NCI-H82 treated with DMSO at 0.1 percent for 48 hours (cell line): Measurements from ENCODE around the gene TTC13.
A peak's percentile ranks its signal among the peaks of the same experiment; 100 is the strongest.

Source experiments
- DNase-seq: peaks from one replicate; lab custom pipeline; 2025; ENCODE audit not compliant: unreplicated experiment; lab: John Stamatoyannopoulos, UW

Gene TTC13

DNA sequence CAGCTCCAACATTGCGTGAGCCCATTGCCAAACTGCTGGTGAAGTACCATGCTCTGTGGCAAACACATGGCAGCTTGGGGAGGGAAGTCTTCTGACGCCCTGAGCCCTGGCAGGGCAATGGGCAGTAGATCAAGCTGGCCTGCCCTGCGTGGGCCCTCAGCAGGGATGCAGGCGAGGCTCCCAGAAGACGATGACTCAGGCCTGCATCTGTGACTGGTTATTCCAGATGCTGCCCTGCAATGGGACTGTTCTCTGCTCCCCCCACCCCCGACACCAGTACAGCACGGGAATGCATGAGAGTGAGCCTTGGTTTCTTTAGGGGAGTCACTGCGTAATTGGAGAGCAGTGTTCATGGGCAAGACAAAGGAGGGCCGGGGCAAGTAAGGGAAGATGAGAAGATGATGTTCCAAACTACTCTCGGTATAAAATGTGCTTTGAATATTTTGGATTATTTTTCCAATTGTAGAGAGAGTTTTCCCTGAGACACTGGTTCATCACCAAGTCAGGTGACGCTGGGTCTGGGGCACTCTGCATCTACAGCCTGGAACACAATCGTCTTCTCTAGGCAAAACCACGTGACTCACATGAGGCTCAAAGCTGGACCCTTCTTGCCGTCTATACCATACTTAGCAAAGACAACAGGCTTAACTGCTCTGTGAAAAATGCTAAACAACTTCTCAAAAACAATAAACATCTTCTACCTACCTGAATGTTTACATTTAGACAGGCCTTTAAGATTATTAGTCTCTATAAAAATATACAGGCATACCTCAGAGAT is 101.3 kb downstream of the TTC13 start:
- DNase-seq: no peak

DNA sequence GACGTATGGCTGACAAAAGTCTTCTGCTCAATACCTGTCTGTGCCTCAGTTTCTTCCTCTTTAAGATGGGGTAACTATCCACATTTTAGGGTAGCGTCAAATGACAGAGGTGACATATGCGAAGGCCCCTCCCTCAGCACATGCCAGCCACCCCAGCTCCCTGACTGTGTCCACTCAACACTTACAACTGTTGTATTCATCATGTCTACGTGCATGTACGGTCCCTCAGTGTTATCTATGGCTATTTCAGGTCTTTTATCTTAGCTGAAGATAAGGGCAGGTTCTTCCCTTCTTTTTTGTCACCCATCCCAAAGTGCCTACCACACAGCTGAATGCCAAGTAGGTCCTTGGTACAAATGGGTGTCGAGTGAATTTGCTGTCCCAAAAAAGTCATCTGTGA is 102.0 kb downstream of the TTC13 start:
- no peak for DNase-seq

DNA sequence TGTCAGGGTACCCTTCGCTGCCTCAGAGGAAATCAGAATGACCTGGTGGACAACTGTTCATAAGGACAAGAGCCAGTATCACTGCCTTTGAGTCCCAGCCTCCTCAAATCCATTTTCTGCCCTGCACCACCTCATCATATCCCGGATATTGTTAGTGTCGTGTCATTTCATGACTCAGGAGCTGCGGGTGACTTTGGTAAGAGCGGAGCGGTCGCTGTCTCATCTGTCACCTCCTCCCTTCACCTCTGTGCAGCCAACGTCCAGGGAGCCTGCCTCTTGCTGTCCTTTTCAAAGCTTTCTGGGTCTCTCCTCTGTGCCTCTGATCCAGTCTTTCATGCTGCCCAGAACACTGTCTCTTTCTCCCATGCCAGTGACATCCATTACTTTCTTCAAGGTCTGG is 103.3 kb downstream of the TTC13 start:
- DNase-seq: no peak

DNA sequence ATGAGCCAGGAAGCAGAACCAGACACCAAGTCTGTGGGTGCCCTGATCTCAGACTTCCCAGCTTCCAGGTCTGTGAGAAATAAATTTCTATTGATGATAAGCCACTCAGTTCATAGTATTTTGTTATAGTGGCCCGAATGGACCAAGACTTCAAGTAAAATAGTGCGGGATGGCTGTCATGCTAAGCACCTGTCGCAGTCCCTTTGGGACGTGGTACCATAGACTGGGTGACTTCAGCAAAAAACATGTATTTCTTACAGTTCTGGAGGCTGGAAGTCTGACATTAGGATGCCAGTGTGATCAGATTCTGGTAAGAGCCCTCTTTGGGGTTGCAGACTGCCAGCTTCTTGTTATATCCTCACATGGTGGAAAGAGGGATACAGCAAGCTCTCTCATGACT is 107.7 kb downstream of the TTC13 start:
- no peak for DNase-seq

DNA sequence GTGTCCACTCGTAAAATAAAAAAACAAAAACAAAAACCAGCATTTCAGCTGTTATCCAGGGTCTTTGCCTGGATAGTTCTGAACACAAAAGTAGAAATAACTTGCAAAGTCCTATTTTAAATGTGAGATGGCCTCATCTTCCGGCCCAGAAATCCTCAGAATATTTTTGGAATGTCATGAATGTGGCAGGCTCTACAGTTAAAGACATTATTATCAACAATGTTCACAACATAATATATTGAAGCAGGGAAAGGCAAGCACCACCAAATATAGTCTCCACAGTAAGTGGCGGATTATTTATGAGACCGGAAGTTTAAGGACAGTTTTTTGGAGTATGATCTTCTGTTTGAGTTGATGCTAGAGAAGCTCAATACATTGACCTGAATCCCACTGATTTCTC is 109.2 kb downstream of the TTC13 start:
- no peak for DNase-seq

DNA sequence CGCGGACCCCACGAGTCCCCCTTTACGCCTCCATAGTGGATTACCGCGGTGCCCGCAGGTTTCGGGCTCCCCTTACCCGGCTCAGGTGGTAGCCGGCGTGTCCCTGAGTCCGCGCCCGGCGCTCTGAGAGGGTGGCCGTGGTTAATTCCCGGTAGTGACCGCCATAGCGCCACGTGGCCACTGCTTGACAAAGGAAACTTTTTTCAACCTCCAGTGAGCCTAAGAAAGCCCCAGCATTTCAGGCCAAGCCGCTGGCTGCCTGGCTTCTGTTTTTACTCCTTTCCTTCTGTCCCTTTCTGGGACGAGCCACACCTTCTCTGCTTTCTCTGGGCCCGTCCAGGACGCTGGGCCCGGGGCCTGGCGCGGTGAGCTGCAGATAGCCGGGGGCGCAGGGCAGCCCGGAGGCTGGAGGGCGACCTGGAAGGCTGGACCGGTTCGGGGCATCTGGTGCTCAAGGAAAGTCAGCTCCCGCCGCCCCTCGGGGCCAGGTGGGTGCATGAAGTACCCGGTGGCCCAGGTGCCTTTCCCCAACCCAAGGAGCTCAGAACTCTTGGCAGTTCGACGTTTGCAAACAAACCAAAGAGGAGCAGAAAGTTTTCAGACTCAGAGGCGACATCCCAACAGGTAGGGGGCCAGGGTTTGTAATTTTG is 109.8 kb downstream of the TTC13 start:
- no peak for DNase-seq

DNA sequence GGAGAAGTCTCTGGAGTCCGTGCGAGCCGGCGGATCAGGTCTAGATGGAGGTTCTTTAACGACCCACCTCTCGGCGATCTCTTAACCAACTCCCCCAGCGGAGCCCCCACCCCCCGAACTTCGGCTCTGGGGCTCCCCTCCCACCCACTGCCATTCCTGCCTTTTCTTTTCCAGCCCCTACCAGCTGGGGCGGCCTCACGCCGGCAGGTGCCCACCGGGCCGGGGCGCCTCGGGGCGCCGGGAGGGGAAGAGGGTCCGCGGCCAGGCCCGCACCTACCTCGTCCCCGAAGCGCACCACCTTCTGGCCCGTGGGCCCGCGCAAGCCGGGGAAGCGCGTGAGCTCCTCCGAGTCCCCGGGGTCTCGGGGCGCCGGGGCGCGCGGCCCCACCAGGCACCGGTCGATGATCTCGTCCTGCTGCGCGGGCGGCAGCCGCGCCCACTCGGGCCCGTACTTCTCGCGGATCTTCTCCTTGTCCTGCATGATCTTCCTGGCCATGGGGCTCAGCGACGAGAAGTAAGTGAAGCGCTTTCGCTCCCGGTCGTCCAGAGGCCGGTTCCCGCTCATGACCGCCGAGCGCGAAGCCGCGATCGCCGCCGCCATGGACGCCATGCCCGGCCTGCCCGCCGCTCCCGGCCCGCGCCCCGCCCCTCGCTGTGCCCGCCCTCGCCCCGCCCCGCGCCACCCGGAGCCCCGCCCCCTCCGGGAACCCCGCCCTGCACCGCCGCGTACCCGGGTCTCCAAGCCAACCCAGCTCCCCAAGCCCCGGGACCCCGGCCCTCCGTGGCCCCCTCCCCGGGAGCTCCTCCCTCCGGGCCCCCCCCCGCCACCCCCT is 110.5 kb downstream of the TTC13 start, which contains the start of gene C1orf198:
Gene C1orf198 (minus strand): TSS at position 619 of the 833 bp plus-strand sequence. CDS start 9 bp downstream, at position 610.
- no peak for DNase-seq

DNA sequence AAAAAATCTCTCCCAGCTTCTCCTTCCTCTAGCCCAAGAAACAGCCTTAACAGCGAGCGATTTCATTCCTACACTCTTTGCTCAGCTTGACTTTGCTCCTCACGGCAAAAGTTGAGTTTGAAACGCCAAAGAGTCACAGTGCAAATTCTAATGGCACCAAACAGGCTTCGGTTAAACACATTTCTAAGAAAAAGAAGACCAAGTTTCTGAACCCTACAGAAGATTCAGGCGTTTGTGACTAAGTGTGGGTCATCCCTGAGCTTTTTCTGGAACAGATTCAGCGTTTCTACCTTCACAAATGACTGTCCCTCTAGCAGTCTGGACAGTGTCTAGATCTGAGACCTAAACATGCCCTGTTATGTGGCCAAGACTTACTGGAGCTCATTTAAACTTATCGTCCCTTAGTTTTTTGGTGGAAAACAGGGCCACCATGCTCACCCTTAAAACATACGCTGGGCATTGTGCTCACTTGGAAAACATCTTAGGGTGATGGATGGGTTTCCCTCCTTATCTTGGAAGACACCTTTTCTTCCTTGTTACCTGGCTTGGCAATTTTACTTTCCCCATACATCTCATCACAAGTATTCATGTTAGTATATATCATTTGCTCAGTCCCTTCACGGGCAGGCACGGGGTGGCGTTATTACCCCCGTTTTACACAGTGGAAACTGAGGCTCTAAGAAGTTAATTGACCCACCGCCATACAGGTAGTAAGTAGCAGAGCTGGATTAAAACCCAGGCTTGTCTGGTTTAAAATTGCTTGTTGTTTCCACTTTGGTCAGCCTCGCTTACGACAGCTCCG is 111.4 kb downstream of the TTC13 start:
- no peak for DNase-seq

DNA sequence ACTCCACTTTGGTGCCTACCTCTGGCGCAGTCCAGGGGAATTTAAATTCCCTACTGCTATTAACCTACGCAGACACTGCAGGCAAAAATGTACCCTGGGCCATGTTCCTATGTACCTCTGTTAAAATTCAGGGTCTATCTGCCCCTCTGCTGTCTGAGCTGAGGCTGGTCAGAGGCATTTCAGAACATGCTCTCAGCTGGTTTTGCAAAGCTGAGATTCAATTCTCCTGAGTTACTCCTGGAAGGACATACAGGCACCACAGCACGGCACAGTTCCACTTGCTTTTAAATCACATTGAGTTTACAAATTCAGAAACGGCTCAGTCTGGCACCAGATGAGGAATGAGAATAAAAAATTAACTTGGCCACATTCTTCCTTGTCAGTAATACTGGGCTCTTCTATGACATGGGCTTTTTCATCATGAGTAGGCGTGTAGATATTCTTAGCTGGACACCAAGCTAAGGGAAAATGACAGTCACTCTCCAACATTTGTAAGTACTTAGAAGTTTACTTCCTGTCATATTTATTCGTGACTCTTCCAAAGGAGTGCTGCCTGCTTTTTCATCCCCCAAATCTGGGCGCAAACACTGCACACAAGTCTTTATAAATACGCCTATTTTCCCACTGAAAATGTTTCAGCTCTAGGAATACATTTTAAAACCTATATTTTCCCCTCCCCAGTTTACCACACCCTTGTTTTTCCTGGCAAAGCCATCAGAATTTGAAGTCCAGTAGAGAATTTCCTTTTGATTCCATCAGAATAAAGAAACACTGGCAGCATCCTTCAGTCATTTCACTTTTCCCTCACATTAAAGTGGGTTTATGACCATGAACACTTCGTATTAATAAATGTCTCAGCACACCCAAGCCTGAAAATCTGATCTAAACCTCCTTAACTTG is 112.2 kb downstream of the TTC13 start:
- no peak for DNase-seq

DNA sequence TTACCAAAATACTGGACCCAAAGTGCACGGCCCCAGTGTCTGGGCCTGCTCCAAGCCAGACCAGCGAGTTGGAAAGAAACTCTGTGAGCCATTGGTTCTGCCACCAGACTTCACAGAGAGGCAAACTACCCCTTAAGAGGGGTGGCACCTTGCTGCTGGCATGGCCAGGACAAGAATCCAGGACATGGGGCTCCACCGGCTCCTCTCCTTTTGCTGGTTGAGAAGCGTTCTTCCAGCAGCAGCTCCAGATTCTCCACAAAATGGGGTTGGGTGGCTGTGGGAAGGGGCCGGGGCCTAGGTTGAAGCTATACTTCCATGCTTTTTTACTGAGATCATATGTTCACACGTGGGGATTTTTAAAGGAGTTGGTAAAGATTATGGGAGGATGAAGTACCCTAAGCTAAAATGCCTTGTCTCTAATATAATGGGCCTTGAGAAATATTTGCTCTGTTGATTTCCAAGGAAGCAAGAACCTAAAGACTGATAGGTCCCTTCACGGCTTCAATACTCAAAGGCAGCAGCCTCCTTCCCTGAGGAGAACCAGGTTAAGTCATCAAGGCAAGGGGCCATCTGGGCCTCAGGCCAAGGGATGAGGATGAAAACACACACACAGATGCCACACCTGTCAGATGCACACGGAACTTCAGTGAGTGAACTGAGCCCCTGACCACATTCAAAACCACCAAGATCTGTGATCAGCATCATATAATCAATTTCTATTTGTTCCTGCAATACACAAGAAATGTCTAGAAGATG is 113.4 kb downstream of the TTC13 start:
- no peak for DNase-seq

DNA sequence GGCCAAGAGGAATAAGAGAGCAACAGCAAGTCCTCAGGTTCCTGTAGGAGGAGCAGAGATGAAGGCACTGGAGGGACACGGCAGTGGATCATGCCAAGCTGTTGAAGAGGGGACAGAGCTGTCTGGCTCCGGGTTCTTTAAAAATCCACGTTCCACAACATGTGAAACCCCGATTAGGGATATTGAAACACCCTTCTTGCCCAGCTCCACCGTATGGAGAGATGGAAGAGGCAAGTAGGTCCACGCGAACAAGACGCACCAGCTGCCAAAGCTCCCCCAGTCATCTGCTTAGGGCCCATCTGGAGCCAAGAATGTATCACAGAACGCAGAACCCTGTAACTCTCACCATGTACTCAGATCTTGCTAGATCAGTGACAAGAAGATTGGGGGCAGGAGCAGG is 114.2 kb downstream of the TTC13 start:
- no peak for DNase-seq

DNA sequence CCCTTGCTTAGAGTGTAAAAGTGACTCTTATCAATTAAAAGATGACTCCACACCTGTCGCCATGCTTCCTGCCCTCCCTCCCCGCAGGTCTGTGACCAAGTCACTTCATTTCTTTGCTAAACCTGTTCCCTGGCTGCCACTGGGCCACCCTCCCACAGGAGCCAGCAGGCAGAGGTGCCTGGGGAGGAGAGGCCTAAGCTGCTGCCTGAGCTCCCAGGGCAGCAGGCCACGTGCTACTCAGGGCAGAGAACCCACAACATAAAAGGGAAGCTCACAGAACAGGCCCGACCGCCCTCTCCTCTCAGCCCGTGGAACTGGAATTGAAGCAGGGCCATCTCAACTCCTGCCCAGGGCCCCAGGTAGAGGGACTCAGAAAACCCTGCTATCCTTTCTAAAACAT is 115.2 kb downstream of the TTC13 start:
- DNase-seq: no peak

DNA sequence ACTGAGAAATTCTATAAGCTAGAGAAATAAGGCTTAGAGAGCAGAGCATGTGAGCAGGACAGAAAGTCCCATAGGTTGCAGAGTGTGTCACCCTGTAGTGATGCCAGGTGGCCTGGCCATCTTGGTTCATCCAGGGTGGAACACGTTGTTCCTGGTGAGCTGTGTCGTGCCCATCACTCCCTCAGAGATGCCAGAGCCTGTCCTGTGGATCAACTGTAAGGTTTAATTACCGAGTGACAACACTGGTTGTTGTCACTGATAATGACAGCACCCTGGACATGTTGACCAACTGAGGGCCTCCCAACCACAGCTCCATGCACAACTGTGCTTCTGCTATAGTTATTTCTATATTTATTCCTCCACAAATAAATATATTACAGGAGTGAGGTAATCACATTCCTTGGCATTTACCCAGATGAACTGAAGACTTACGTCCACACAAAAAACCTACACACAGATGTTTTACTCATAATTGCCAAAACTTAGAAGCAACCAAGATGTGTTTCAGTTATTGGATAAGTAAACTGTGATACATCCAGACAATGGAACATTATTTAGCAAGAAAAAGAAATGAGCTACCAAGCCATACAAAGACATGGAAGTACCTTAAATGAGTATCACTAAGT is 116.6 kb downstream of the TTC13 start:
- DNase-seq: no peak

DNA sequence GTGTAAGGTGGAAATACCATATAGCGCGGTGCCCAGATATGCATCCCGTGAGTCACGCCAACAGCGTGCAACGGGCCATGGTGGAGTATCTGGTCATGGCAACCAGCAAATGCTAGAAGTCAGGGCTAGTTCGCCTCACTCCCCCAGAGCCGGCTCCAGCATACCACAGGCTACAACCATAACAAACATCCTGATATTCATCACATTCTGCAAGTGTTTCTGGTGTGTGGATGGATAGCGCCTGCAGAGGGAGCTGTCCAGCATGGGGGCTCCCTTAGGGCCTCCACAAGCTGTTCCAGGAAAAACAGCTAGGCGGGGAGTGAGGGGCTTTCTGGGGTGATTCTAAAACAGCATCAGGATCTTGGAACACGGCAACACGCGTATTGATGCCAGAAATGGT is 117.2 kb downstream of the TTC13 start:
- DNase-seq: no peak

DNA sequence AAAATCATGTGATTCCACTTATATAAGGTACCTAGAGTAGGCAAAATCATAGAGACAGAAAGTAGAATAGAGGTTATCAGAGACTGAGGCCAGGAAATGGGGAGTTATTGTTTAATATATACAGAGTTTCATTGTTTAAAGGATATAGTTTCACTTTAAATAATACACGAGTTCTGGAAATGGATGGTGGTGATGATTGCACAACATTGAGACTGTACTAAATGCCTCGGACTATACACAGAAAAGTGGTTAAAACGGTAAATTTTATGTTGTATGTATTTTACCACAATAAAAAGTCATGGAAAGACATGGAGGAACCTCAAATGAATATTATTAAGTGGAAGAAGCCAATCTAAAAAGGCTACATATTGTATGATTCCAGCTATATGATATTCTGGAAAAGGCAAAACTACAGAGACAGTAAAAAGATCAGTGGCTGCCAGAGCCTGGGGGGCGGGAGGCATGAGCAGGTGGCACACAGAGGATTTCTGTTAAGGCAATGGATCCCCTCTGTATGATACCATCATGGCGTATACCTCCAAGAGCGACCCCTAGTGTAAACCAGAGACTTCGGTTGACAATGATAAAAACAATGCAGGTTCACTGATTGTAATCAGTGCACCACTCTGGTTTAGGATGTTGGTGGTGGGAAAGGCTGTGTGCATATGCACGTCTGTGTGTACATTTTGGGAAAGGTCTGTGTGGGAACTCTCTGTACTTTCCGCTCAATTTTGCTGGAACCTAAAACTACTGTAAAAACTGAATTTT is 117.9 kb downstream of the TTC13 start:
- peak; percentile 39 for DNase-seq

DNA sequence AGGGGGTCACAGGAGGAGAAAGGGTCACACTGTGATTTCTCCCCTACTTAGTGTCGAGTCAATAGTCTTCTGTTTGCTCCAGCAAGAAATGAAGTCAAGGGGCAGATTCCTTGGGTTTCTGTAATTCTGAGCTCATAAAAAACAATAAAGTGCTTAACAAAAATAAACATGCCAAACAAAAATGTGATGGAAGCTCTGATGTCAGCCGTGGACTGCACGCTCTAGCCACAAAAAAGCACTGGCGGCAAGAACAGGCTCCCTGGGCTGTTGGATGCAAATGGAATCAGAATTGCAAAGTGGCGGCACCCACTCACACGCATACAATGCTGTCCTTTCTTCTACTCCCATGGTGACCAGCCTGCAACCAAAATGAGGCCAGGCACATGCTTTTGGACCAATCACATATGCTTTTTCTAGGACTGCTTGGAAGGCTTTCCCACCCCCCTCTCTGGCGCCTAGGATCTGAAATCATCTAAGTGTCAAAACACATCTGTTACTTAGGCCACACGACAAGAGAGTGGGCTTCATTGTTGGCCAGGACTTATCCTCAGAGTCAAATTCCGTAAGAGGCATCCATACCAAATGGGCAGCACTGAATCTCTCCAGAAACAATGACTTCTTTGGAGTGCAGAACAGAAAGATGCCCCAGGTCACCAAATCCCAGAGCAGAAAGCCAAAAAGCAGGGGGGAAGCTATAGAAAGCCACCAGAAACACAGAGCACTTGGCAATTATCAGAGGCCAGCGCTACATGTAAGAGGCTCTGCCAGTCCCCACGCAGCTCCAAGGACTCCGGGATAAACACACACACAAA is 119.5 kb downstream of the TTC13 start:
- DNase-seq: peak; percentile 44

DNA sequence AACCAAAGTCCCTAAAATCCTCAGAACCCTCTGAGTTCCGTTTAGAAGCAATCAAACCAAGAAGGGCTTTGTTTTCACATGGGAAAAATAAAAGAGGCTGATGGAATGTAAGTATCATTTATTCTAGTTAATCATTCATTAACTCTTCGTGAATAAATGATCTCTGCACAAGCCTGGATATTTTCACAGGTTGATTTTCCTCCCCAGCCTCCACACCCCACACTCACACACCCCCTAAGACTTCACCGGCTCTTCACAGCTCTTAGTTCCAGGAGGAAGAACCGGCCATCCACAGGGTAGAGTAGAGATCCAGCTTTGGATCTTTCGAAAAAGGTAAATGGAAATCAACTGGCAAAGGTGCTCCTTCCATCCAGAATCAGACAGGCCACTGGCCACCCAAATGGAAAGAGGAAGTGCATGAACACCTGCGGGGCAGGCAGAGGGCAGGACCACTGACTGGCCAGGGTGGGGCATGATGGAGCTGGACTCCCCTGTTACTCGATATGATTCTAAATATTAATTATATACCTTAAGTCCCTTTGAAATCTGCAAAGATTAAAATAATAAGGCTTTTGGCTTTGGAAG is 120.3 kb downstream of the TTC13 start:
- no peak for DNase-seq
